Stimulated activated CD4-positive, alpha-beta T cell treated with anti-CD3 and anti-CD28 coated beads, TNF-alpha, amount 100 ng/mL, for 1 hour (primary cell): Measurements from ENCODE around the gene ADAT2.
A peak's percentile ranks its signal among the peaks of the same experiment; 100 is the strongest.

Experiments
- DNase-seq, 3 donors: peaks; one replicate each; pipeline ENCODE4 v3.0.0-alpha.2; 2020; ENCODE audit warnings: low read depth in 3 of 3, low spot score in 1 of 3

ADAT2 gene

DNA sequence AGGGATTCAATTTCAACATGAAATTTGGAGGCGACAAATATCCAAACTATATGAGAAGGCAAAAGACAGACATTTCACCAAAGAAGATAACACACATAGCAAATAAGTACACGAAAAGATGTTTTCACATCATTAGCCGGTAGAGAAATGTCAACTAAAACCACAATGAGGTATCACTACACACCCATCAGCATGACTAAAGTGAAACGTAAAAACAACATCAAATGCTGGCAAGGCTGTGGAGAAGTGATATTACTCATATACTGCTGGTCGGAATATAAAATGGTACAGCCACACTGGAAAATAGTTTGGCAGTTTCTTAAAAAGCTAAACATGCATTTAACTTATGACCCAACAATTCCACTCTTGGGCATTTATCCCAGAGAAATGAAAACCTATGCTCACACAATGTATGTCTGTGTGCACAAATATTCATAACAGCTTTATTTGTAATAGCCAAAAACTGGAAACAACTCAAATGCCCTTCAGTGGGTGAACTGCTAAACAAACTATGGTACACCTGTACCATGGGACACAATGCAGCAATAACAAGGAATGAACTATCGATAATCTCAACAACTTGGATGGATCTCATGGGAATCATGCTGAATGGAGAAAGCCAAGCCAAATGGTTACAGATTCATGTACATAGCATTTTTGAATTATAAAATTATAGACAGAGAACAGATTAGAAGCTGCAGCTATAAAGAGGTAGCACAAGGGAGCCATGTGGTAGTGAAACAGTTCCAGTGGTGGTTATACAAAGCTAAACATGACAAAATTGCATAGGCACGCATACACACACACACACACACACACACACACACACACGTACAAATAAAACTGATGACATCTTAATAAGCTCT lies 8.6 kb downstream of the ADAT2 start:
- no peak for DNase-seq

DNA sequence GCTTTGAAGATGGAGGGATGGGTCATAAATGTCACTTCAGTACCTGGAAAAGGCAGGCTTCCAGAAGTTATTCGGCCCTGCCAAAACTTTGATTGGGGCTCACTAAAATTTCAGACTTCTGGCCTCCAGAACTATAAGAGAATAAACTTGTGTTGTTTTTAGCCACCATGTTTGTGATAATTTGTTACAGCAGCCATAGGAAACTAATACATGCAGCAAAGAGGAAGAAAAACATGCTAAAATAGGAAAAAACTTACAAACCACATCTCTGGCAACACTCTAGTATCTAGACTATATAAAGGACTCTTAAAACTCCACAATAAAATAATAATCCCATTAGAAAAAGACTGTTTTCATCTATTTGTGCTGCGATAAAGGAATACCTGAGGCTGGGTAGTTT lies 9.5 kb downstream of the ADAT2 start:
- DNase-seq: no peak

DNA sequence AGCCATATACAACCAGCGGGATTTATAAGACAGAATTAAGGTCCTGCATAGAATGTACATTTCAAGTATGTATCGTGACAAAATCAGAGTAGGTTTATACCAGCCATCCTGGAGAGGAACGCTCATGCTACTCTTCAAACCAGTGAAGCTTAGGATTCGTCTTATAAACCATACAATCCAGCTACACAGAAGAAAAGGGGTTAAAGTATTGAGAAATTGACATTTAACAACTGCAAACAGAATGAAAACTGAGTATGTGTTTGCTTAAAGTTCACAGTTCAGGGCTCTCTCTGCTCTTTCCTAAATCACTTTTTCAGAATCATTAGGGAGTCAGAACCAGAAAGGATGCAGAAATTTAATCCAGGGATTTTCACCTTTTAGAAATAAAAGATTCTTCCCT lies 17.9 kb downstream of the ADAT2 start:
- no peak for DNase-seq

DNA sequence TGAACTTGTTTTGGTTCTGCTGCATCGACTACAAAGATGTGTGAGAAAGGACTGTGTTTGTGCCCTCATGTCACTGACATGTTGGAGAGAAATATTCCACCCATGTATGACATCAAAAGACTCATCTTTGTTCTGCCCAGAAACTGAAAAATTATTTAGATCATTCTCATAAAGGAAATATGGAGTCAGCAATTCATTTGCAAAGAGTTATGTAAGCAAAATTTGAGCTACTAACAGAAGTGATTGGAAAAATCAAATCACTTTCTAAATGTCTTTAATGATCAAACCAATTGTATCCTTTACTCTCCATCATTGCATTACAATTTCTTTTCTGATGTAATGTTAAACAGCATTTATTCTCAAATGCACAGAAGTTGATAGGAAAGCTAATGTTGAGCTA lies 19.3 kb downstream of the ADAT2 start:
- no peak for DNase-seq

DNA sequence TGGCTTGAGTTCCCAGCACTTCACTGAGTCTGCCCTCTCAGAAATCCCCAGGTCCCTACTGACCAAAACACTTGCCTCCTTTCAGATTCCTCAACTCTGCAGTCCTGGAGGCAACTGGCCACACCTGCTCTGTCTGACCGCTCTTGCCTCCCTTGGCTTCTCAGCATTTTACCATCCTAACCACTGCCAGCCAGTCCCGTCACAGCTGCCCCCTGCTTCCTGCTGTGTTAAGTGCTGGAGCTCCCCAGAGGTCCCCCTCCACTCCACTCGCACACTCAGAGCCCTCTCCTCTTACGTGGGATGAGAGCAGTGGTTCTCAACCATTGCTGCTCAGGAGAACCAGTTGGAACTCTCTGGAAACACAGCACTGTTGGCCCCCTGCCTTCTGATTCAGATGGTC lies 20.5 kb downstream of the ADAT2 start:
- no peak for DNase-seq

DNA sequence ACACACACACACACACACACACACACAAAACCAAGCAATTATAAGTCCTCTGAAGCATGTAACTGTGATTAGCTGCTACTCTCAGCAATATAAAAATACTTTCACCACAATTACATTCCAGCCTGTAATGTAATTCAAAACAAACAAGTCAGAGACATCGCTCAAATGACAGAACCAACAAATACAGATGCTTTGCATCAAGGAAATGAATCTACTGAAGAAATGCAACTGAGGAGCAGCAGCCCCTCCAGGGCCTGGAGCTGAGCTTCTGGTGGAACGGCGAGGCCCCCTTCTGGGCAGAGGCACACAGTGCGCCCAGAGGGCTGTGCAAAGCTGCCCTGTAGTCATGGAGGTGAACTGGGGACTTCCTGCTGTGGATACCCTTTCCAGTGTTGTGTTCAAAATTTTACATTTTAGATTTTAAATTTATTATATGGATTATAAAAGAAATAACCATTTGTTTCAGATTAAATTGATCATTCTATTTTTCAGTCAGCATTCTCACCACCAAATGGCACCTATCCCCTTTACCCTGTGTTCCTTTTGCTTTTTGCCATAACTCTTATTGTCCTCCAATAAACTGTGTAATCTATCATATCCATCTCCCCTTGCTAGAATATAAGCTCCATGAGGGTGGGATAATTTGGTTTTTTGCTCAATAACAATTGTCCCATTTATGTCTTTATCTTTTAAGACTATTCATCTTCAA lies 23.2 kb downstream of the ADAT2 start:
- DNase-seq: peak; percentile 41 to 58 (median 51)

DNA sequence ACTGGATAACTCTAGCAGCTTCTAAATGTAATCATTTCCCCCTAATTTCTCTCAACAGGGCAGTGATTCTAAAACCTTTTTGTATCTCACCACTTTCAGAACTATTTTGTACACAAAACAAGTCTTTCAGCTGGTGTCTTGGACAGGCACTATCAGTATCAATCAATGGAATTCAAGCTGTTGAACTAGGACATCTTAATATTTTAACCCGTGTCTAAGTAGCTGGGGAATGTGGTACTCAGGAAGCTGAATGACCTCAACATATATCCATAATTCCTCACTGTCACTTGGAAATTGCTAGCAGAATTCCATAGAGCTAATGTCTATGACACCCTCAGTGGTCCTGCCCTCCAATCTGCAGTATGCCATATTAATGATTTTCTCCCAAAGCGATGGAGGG lies 24.5 kb downstream of the ADAT2 start:
- DNase-seq: no peak

DNA sequence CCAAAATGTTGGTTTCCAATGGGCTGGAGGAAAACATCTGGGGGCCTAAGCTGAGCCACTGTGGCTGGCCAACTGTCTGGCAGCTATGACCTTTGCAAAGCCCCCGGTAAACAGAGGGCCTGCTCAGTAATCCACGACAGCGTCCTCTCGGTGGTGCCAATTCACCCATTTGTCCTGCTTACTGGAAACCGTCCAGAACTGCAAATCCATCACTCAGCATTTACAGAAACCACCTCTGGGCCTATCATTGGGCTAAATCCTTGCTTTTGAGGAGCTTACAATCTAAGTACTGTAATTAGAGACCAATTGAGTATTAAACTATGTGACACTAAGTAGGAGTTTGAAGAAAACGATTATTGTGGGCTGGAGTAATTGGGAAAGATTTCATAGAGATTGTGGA lies 31.0 kb downstream of the ADAT2 start:
- DNase-seq: no peak

DNA sequence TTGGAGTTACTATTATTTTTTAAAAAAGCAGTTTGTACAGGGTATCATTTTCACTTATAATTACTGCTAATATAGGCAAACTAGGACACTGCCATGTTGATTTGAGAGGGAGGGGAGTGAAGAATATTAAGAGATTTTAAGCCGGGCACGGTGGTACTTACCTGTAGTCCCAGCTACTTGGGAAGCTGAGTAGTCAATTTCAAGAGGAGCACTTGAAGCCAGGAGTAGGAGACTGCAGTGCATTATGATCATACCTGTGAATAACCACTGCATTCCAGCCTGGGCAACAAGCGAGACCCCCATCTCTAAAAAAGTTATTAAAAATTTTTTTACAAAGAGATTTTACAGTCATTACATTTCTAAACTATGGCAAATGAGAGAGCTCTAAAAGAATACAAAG lies 35.7 kb downstream of the ADAT2 start:
- no peak for DNase-seq

DNA sequence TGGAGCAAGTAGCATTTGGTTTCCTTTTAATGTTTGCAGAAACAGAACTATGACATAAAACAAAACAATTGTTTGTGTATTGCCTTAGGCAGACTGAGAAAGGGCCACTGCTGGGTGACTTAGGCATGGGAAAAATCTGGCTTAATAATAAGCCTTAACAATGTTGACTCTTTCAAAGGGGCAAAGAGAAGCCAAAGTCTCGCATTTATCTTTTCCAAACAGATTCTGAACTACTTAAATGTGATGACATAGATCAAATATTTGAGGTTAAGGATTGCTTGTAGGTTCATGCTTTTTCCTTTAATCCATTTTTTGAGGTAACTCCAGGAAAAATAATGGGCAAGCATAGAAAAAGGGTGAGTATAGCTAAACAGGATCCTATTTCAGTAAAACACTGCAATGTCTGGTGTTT lies 39.6 kb downstream of the ADAT2 start:
- DNase-seq: no peak

DNA sequence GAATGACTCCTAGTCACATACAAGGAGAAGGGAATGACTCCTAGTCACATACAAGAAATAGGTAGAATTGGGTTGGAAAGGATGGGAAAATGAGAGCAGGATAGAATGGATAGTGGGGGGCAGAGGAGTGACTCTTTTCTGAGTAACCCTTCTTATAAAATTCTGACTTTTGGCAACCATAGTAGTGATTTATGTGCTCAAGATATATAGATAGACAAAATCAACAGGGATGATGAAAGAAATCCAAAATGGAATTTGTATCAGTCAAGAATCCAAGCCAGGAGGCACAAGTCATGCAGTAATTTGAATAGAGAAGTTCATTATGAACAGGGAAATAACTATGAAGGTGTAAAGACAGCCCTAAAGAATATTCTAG lies 41.7 kb downstream of the ADAT2 start:
- no peak for DNase-seq

DNA sequence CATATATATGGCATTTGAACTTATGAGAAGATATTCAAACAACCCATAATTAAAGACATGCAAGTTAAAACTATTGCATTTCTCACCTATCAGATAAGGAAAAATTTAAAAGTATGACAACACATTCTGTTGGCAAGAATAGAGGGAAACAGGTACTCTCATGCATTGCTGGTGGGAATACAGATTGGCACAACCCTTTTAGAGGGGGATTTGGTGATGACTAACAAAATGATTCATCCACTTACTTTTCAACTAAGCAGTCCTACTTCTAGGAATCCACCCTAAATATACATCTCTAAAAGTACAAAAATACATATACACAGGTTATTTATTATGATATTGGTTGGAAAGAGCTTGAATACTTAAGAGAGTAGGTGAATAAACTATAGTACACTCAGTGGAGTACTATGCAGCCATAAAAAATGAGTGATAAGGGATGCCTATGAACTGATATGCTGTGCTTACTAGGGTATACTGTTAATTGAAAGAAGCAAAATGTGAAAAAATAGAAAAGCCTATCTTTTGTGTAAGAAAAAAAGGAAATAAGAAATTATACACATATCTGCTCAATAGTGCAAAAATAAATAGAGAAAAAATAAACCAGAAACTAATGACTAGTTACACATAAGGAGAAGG lies 42.2 kb downstream of the ADAT2 start:
- DNase-seq: no peak

DNA sequence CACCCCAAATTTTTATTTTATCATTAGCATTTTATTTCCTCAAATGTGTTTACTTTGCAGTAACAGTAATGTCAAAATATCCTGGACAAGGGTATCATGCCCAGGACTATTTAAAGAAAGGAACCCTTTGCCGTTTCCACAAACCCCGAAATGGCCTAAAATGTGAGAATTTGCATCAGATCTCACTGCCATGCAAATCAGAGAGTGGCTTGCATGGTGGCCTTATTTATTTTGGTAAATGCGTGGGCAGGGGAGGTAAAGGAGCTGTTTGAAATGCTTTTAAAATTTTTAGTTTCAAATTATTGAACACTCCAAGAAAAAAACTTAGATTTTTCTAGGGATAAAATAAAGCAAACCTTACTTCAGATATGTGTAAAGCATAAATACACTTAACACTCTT lies 43.8 kb downstream of the ADAT2 start:
- no peak for DNase-seq

DNA sequence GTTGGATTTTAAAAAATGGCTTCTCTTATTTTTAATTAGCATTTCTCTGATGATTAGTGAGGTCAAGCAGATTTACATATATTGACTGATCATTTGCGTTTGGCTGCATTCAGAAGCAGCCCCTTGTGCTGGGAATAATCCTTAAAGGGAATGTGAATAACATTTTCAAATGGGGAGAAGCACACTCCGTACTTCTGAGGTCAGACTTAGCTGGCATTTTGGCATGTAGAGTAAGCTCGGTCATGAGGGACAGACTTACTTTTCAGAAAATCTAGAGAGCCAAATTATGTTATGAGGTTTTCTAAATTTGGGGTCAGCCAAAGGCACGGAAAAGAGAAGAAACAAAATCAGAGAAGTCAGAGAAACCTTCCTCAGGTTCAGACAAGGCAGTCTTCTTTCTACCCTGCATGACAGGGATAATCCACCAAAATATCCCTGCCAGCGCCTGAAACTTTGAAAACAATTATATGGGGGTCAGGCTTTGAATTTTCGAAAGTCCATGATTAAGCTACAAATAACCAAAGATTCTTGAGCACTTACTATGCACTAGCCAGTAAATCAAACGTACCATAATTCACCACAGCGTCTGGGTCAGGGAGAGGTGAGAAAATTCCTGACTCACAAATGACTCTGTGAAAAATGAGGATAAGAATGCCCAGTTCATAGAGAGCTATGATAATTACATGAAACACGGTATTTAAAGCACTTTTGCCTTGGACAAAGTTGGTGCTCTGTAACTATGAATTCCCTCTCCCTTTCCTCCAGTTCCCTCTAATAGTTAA lies 44.9 kb downstream of the ADAT2 start:
- no peak for DNase-seq

DNA sequence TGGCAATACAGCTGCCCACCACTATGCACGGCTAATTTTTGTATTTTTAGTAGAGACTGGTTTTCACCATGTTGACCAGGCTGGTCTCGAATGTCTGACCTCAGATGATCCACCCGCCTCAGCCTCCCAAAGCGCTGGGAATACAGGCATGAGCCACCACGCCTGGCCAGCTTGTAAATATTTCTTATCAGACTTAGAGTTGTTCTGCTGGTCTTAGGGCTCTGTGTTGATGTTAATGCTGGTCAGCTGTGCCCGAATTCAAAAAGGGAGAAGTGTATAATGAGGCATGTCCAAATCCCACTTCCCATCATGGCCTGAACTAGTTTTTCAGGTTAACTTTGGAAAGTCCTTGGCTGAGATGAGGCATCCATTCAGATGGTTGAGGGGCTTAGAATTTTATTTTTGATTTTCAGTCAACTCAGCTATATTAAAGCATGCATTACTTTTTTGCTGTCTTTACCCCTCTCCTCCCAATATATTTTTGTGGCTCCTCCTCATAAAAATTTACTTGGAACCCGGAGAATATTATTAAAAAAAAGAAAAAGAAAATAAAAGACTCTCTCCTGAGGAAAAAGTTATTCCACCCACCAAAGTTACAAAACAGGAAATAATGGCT lies 47.7 kb downstream of the ADAT2 start:
- DNase-seq: no peak

DNA sequence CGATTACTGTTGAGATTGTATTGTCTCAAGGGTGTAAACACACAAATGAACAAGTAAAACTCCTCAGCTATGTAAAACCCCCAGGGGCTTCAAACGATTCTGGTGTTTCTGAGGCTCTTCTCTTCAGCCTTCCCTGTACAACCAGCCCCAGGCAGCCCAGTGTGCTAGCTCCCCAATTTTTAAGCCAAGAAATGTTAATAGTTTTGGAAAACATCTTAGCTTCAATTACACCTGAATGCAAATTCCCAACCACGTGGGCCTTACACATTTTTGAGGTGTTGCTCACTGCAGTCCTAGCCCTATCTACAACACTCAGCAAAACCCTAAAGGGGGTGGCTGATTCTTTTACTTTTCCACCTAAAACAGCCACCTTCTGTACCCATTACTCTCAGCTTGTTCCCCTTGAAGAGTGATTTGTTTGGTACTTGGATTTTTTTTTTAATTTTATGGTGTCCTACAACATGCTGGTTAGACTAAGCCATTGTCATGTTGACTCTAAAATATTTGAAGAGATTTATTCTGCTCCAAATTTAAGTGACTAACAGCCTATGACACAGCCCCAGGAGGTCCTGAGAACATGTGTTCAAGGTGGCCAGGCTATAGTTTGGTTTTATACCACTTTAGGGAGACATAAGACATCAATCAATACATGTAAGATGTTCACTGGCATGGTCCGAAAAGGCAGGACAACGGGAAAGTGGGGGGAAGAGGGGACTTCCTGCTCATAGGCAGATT lies 48.7 kb downstream of the ADAT2 start:
- DNase-seq: no peak

DNA sequence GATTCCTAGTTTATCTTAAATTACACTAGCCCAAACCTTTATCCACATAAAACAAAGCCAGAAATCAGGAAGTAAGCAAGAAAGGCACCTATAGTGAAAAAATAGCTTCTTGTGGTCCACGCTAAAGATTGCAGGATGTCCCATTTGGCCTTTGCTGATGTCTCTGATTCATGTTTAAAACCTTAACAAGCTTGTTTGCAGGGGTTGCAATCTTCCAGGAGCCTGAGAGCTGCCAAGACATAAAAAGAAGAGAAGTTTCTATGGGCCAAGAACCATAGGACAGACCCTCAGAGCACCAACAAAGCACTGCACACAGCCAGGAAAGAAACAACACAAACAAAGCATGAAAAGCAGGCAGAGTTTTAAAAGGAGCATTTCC lies 49.4 kb downstream of the ADAT2 start:
- DNase-seq: no peak

DNA sequence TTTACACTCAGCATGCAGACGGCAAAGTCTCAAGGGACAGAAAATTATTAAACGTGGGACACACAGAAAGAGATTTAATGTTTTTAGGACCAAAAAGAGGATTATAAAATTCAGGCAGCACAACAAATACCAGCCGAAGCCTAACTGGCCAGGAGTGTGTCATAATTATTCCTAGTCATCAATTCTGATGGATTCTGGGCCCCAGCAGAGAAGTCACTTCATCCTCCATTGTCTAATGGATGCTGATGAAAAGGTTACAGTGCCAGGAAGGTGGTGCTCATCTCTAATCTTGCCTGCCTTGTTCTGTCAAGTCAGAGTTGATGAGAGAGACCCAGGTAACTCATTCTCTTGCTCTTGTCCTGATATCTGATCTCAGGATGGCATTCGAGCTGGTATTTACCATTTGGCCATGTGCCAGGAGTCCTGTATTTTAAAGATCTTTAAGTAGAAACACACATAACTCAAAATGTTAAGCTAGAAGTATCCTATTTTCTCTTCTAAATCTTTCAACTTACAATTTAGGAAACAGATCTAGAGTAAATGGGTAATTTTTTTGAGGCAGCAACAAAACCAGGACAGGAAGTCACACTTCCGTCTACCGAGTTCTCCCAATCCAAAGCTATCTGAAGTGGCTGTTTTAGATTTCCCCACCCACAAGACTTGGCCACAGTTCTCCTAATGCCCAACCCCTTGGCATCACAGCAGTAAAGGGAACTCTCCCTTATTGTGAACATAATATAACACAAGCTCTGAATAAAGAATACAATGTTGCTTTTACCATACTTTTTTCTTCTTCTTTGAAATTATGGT lies 50.0 kb downstream of the ADAT2 start:
- no peak for DNase-seq

DNA sequence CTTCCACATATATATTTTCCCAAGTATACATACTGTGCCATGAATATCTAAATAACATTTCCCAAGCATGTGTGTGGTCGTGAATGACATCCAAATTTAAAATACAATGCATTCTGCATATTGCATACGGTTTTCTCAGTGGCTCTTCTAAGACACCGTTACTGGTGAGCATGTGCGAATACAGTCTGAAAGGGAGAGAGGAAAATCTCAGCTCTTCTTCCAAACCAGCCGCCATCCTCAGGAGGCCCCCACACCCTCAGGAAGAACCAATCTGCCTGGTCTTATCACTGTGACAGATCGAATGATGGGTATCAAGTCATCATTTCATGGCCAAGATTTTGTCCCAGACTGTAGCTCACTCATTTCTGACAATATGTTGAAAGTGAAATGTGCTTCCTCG lies 50.7 kb downstream of the ADAT2 start:
- DNase-seq: no peak

DNA sequence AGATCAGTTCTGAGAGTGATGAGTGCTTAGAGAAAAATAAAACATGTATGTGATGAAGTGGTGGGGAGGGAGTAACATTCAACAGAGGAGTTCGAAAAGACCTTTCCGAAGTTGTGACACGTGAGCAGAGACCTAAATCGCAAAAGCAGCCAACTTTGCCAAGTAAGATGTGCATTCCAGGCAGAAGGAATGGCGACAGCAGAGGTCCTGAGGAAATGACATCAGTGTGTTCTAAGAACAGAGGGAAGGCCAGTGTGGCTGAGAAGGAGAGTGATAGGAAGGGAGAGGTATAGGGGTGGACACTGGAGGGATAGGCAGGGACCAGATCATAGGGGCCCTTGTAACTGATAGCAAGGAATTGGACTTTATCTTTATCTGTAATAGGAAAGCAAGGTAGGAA lies 51.3 kb downstream of the ADAT2 start:
- no peak for DNase-seq
